NCI-H460 (cell line): ENCODE data around the gene MICU1. TPM values are rescaled to one million over a fixed set of nuclear protein-coding genes. Genes with fewer than 3 reads are reported as not detected.
A peak's percentile ranks its signal among the peaks of the same experiment; 100 is the strongest.
"Not testable (repeated sequence)": the region's sequence is repeated elsewhere in the genome, so short reads cannot be mapped to it uniquely, and the experiment has no call there.

Experiments
- DNase-seq: peaks from one replicate; pipeline ENCODE4 v3.0.0-alpha.2; 2016; ENCODE audit warnings: low read depth; ENCODE audit errors: extremely low read depth
- total RNA-seq: library from RNA; depleted of rRNA; stranded (reverse); fragments of >200 nt; shearing (Covaris generic); gene quantifications from 2 replicates; pipeline ENCODE4 v1.2.3, GENCODE V29; 2014

Gene MICU1
- total RNA-seq, 1 experiment from 2014 or later, result 49.9 TPM

DNA sequence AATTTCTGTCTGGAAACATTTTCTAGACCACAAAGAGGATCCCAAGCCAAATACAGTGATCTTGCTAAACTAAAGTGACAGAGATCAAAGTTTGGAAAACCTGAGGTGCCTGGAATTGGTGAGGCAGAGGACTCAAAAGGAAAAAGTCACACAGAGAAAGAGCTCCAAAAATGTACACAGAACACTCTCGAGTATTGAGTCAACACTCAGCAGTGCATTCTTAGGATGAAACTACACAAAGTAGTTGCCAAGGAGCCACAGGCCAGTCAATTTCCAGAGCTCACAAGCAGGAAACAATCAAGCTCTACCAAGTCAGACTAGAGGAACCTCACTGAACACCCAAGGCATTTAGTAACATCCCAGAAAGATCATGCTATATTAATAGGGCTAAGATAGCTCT is 61.3 kb downstream of the MICU1 start:
- DNase-seq, result no peak

DNA sequence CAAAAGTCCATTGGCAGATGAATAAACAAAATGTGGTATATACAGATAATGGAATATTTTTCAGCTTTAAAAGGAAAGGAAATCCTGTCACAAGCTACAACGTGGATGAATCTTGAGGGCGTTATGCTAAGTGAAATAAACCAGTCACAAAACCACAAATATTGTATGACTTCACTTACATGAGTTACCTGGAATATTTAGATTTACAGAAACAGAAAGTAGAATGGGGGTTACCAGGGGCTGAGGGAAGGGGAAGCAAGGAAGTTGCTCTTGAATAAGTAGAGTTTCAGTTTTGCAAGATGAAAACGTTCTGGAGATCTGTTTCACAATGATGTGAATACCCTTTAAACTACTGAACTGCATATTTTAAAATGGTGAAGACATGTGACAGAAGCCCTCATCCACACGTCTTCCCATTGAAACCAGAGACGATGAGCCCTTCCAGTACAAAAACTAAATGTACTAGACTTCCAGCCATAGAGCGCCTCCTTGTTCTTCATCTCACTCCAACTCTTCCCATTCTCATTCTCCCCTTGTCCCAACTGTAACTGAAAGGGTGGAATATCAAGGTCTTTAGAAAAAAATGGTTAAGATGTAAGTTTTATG is 62.4 kb downstream of the MICU1 start:
- DNase-seq, result no peak

DNA sequence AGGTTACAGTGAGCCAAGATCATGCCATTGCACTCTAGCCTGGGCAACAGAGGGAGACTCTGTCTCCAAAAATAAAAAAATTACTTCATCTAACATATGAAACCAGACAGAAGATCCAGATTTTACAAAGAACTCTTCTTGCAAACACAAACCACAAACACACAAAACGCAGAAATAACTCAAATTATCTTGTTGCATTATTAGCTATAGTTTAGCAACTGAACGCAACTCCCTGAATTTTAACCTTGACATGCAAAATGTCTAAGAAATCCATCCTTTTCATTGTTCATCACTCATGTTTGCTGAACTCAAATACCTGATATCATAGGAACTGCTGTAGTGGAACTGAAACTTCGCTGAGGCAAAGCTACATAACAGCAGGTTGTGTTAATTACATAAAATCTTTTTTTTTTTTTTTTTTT is 64.1 kb downstream of the MICU1 start:
- no peak for DNase-seq

DNA sequence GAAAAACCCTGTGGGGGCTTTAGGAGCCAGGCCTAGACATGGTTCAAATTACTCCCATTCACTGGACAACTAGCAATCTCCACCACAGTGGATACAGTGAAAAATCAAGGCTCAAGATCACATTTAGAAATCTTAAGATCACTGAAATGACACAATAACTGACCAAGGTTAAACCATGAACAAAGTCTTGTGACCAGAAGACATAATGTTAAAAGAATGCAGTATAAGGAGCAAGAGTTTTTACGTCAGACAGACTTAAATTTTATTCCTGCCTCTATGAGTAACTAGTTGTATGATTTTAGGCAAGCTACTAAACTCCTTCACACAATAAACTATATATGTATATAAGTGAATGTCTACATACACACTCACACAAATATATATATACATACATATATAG is 68.5 kb downstream of the MICU1 start:
- DNase-seq, result no peak

DNA sequence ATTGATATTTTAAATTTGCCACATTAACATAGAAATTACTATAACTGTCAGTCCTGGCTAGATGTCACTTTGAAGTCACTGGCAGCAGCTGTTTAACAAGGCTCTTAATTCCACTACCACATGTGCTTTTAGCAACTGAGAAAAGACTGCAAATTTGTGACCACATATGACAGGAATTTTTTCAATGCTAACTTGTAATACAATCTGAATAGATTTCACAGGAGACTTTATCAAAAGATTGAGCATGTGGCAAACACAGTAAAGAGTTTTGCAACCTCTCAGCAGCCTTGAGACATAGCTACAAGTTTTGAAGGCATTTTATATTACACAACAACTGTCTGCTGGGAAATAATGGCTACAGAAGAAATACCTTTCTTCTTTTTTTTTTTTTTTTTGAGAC is 73.0 kb downstream of the MICU1 start:
- DNase-seq, result no peak

DNA sequence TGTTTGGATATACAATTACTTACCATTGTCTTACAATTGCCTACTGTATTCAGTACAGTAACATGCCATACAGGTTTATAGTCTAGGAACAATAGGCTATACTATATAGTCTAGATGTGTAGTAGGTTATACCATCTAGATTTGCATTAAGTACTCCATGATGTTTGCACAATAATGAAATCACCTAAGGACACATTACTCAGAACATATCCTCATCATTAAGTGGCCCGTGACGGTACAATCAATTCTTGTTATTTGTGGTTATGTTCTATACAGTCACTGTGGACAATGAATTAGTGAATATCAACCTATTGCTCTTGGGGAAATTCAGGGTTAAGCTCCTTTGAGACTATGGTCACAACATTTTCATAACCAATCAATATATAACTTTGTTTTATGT is 75.6 kb downstream of the MICU1 start:
- no peak for DNase-seq

DNA sequence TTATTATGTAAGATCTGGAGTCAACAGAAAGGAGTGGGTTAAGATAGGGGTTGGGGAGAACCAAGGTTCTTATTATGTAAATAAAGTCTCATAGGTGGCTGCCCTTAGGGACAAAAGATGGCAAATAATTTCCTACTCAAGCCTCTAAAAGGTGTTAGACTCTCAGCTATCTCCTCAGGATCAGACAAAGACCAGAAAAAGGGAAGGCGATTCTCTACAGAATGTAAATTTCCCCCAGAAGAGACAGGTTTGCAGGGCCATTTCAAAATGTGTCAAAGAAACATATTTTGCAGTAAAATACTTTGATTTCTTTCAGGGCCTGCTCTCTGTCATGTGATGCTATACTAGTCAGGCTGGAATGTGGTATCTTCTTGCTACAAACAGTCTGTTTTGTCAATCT is 80.3 kb downstream of the MICU1 start:
- DNase-seq, result no peak

DNA sequence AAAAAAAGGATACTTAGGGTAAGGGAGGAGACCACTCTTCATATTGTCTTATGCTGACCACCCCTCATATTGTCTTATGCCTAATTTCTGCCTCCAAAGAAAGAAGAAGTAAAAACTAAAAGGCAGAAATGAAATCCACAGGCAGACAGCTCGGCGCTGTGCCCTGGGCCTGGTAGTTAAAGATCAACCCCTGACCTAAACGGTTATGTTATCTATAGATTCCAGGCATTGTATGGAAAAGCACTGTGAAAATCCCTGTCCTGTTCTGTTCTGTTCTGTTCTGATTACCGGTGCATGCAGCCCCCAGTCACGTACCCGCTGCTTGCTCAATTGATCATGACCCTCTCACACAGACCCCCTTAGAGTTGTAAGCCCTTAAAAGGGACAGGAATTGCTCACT is 82.0 kb downstream of the MICU1 start:
- DNase-seq, result not testable (repeated sequence)

DNA sequence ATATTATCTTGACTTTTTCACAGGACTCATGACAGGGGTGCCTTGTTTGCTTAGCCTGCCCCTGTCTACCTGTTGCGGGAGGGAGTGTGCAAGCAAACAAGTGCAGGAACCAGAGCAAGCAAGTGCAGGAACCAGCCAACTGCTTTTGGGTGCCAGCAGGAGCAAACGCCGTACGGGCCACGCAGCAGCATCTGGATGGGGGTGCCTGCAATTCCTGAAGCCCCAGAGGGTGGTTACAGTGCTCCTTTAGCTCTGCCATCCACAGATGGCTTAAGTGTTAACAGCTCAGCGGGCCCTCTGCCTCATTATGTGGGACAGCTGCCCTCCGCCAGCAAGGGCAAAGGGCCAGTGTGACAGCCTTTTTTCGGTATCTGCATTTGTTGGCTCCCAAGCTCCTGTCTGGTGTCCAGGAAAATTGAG is 83.5 kb downstream of the MICU1 start:
- DNase-seq, result no peak

DNA sequence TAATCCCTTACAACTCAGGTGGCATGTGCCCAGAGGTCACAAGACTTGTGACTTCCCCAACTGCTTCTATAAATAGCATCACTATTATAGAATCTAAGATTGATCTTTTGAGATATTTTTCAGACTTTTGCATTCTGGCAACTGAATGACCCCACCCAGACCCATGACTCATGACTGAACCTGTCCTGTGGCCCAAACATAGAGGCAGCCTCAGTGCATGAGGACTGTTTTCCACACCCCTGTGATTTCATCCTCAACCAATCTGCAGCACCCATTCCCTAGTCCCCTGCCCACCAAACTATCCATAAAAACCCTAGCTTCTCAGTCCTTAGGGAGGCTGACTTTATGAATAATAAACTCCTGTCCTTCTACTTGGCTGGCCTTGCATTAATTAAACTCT is 84.5 kb downstream of the MICU1 start:
- no peak for DNase-seq

DNA sequence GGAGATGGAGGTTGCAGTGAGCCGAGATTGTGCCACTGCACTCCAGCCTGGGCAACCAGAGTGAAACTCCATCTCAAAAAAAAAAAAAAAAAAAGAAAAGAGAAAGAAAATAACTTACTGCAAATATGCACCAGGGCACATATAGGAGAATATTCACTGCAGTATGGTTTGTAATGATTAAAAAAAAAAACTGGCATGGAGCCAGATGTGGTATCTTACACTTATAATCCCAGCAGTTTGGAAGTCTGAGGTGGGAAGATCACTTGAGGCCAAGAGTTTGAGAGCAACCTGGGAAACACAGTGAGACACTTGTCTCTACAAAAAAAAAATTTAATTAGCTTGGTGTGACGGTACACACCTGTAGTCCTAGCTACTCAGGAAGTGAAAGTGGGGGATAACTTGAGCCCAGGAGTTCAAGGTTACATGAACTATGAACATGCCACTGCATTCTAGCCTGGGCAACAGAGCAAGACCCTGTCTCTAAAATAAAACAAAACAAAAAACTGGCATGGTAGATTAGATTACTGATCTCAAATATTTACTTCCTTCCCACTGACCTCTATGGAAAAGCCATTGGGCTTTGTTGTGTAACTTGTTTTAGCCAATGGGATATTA is 85.6 kb downstream of the MICU1 start:
- DNase-seq, result no peak

DNA sequence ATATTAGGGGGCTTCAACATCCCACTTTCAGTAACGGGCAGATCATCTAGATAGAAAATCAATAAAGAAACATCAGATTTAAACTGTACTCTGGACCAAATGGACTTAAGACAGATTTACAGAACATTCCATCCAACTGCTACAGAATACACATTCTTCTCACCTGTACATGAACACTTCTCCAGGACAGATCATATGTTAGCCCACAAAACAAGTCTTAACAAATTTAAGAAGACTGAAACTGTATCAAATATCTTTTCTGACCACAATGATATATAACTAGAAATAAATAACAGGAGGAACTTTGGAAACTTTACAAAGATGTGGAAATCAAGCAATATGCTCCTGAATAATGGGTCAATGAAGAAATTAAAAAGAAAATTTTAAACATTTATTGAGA is 86.7 kb downstream of the MICU1 start:
- DNase-seq, result no peak

DNA sequence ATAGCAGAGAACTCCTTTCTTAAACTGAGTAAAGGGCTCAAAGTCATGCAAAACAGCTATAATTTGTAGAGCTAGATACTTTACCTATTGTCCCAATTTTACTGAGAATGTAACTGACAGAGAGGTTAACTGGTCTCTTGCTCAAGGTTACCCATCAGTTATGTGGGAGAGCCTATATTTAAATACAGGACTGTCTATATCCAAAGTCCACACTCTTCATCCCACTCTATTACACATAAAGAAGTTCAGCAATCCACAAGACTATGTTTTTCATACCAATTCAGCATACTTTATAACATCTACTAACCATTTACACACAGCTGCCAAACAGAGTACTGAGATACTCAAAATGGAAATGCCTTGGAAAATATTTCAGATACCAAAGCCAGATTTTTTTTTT is 100.2 kb downstream of the MICU1 start:
- DNase-seq, result no peak

DNA sequence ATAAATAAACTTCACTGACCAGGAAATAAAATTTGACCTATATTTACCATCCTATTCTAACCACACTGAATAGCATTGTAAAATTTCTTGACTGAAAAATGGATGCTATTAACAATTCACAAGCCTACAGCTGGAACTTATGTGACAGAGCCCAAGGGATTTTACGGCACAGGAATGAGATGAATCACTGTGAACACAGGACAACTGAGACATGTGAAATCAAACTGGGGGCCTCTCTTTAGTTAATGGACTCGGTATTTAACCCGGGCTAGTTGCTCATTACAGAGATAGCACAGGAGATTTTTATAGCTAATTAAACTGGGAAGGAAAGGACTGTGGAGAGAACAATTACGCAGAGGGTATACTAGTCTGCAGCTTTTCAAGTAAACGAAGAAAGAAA is 100.6 kb downstream of the MICU1 start:
- peak; percentile 33 for DNase-seq

DNA sequence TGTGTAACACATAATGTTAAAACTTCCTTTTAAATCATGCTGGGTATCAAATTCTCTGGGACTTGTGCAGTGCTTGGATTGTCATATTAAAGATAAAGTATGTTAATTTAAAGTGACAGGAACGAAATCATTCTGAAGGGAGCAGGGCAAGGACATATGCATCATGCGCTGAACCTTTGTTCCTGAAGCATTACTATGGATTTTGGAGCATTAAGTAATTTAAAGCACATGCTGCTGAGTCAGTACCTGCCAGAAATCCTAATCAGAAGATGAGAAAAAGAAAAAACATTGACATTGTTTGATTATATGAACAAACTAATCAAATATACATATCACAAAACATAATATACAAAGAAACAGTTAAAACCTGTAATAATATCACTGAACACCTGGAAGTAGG is 101.4 kb downstream of the MICU1 start:
- DNase-seq, result no peak

DNA sequence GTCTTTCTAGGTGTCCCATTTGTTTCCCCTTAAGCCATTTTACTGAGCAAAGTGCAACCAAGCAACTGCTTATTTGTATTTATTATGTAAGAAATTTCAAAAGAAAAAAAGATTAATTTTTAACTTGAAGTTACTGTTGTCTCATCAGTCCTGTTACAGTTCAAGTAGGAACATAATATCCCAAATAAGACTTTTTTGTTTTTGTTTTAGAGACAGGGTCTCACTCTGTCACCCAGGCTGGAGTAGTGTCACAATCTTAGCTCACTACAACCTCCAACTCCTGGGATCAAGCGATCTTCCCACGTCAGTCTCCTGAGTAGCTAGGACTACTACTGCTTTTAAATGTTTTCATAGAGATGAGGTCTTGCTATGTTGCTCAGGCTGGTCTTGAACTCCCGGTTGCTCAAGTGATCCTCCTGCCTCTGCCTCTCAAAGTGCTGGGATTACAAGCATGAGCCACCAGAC is 101.9 kb downstream of the MICU1 start:
- no peak for DNase-seq

DNA sequence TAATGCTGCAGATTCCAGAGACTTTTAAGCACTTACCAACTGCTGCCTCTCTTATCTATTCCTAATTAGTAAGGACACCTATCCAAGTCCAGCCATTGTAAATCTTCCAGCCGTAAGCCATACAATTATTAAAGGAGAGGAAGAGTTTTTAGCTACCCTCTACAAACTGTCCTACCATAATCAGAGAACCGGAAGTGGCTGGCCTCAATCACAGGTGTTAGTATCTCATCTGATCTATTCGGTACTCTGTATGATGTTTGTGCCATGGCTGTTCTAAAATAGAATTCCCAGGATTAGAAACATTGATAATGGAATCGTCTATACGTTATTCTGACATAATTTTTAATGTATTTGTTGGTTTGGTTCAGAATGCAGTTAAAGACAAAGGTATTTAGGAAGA is 102.8 kb downstream of the MICU1 start:
- no peak for DNase-seq

DNA sequence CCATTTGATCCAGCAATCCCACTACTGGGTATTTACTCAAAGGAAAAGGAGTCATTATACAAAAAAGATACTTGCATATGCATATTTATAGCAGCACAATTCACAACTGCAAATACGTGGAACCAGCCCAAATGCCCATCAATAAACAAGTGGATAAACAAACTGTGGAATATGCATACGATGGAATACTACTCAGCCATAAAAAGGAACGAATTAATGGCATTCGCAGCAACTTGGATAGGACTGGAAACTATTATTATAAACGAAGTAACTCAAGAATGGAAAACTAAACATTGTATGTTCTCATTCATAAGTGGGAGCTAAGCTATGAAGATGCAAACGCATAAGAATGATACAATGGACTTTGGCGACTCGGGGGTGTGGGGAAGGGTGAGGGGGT is 108.6 kb downstream of the MICU1 start:
- no peak for DNase-seq

DNA sequence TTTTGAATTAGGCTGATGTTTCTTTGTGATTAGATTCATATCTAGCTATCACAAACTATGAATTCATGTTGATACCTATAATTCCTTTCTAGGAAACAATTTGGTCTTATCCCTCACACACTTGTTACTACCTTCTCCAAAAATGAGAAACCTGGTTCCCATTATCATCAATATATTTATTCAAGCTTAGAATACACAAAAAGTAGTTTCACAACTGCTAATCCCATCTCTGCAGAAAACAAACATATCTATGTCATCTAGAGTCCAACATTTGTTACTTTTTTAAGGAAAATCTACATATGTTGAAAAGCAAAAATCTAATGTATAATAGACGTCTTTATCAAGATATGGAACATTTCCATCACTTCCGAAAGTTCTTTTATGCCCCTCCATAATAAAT is 110.4 kb downstream of the MICU1 start:
- no peak for DNase-seq

DNA sequence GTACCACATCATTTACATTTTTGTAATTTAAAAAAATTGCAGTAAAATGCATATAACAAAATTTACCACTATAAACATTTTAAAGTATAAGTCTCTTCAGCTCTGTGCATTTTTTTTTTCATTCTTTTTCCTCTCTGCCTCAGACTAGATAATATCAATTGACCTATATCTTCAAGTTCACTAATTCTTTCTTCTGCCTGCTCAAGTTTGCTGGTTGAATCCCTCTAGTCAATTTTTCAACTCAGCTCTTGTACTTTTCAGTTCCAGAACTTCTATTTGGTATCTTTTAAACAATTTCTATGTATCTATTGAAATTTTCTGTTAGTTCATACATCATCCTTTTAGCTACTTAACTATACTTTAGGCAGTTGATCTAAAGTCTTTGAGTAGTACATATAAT is 112.0 kb downstream of the MICU1 start:
- DNase-seq, result no peak

DNA sequence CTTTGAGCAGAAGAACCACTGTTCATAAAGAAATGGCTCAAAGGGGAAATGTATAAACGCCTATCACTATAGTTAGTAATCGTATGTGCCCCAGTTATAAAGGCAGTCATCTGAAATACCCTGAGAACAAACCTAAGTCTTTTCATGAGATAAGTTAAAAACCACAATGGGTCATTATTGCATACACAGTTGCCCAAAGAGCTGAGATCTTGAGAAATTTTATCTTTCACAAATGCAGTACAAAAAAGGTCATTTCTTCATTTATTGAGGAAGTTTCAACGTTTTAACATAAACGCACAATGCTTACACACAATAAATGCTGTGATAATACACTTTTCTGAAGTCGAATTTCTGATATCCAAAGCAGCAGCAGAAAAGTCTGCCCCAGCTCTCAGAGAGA is 114.4 kb downstream of the MICU1 start:
- no peak for DNase-seq

DNA sequence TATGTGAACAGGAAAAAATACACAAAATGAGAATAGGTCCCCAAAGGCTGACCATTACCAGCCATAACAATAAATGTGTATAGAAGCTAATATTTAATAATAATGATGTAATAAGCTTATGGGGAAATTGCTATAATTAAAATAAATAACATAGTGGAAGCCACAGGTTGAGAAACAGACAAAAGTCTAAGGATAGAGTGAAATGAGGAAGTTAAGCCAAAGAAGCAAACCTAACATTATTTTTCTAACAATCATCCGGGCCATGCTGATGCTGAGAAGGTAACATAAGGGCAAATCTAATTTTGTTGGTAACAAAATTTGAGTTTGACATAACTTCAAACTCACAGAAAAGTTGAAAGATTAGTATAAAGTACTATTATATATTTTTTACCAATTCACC is 115.9 kb downstream of the MICU1 start:
- no peak for DNase-seq
